ENCODE data around the gene RANBP10. TPM values are rescaled to one million over a fixed set of nuclear protein-coding genes. Genes with fewer than 3 reads are reported as not detected.

Gene RANBP10
- total and polyA plus RNA-seq, 2 of the 8 experiments (the other 6 are each of a cell fraction or from before 2014, with no cell fraction given) = 14.2 to 16.8 TPM

DNA sequence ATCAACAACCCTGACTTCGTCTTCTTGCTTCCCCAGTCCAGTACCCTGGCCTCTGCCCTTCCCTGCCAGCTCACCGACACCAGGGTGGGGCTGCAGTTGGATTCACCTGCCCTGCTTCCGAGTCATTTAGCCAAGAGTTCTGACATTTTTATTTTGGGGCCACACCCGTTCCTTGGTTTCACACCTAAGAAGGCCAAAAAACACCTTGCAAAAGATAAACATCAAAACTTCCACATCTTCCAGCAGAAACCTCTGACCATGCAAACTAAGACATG is 45.5 kb downstream of the RANBP10 start:
- no peak overlapping the region for H4K5ac ChIP-seq (ENCODE audit: insufficient read length, low read depth, low read length)
- no peak overlapping the region for H2BK15ac ChIP-seq (ENCODE audit: low read length)
- H3K18ac ChIP-seq (ENCODE audit: extremely low read depth, low read length) = no peak overlapping the region
- H2BK12ac ChIP-seq (ENCODE audit: low read depth, low read length) = no peak overlapping the region
- 87% methylated on average over 4 of the region's 4 CpGs; no CpG with 5 or more reads in 1 of the 2 experiments for WGBS, 2 experiments (ENCODE audit: extremely low coverage in 1 of 2, insufficient coverage in 1 of 2, insufficient read length in 1 of 2, insufficient replicate concordance in 2 of 2, low coverage in 1 of 2, low lambda C conversion rate in 2 of 2, missing lambda C conversion rate in 1 of 2)
- no peak overlapping the region for H3K14ac ChIP-seq (ENCODE audit: insufficient read length)
- no peak overlapping the region for H3K56ac ChIP-seq (replicated peaks; ENCODE audit: insufficient read length, low read depth, low read length)
- DNase-seq (ENCODE audit: low read depth in 1 of 2, low spot score in 2 of 2) = no peak
- H4K91ac ChIP-seq (replicated peaks; ENCODE audit: insufficient read length, low read length) = no peak overlapping the region
- no peaks in the 10 kb centered on the region for H3K79me2 ChIP-seq (ENCODE audit: control insufficient read depth in 1 of 2, insufficient read depth in 2 of 2, low read length in 2 of 2)
- H3K23me2 ChIP-seq (ENCODE audit: low read depth, low read length) = no peaks in the 10 kb centered on the region
- no peak overlapping the region for H3K4me2 ChIP-seq (ENCODE audit: insufficient read depth in 1 of 2, low read depth in 2 of 2, low read length in 2 of 2)
- ChIA-PET POLR2A (ENCODE audit: partially characterized antibody) (no interaction called here), CTCF (ENCODE audit: partially characterized antibody) (interaction anchor here (0.8 to 1.1 kb wide), 2 partner anchors 47 to 55 kb away, joined by 3 to 4 read pairs; no protein-coding TSS in a partner anchor)
- H3K36me3 ChIP-seq (ENCODE audit: control insufficient read depth in 2 of 4, insufficient read depth in 4 of 4, low read length in 3 of 4) = no peaks in the 10 kb centered on the region
- peaks cover 3% of the 10 kb centered on the region; the same call in 1 of the 2 replicates for H3K79me1 ChIP-seq (ENCODE audit: low read depth, low read length)
- H3K4ac ChIP-seq (replicated peaks; ENCODE audit: insufficient read length, low read depth, low read length) = no peak overlapping the region
- H3K23ac ChIP-seq (ENCODE audit: insufficient read length) = no peak overlapping the region
- no peaks in the 10 kb centered on the region for H3K4me1 ChIP-seq (replicated peaks in 1 of 4; ENCODE audit: control insufficient read depth in 3 of 4, insufficient read depth in 4 of 4, low read length in 3 of 4)
- H4K8ac ChIP-seq (ENCODE audit: extremely low read depth, insufficient read depth, low read length) = no peak overlapping the region
- no peak overlapping the region for H2BK120ac ChIP-seq (replicated peaks; ENCODE audit: low read depth, low read length)
- no peak overlapping the region for H2AFZ ChIP-seq (ENCODE audit: low read length)
- H3K27me3 ChIP-seq (replicated peaks in 1 of 4; ENCODE audit: control insufficient read depth in 3 of 4, extremely low read depth in 1 of 4, insufficient read depth in 3 of 4, low read length in 3 of 4) = no peaks in the 10 kb centered on the region
- H3K4me3 ChIP-seq (ENCODE audit: extremely low read depth in 1 of 4, insufficient read depth in 2 of 4, low read depth in 3 of 4, low read length in 4 of 4) = no peak overlapping the region
- H3K9ac ChIP-seq (replicated peaks in 1 of 4; ENCODE audit: extremely low read depth in 1 of 4, low read depth in 3 of 4, low read length in 3 of 4) = no peak overlapping the region
- H2BK20ac ChIP-seq (ENCODE audit: low read length) = no peak overlapping the region
- H2AK5ac ChIP-seq (ENCODE audit: low read depth, low read length) = no peak overlapping the region
- FAIRE-seq = no peak
- no peak overlapping the region for H3K27ac ChIP-seq (ENCODE audit: low read depth, low read length)
- no peak for TF ChIP-seq CHD1 (IDR thresholded peaks at IDR 0.05; ENCODE audit: low read depth, low read length)
- peaks cover 0 to 22% of the 10 kb centered on the region in 2 experiments for H4K20me1 ChIP-seq (replicated peaks in 1 of 2; ENCODE audit: control insufficient read depth in 1 of 2, insufficient read depth in 2 of 2, low read length in 2 of 2)
- H2BK5ac ChIP-seq (ENCODE audit: low read depth, low read length) = no peak overlapping the region
- H3K9me3 ChIP-seq (ENCODE audit: insufficient read depth in 2 of 2, low read depth in 1 of 2, low read length in 1 of 2) = no peaks in the 10 kb centered on the region
